Adipose tissue (tissue), 3 donors: ENCODE results near the gene TFAP2A. TPM values are rescaled to one million over a fixed set of nuclear protein-coding genes. Genes with fewer than 3 reads are reported as not detected.

Experiments
- H3K27ac ChIP-seq: one replicate; pipeline ENCODE4 v1.5.1; 2013; ENCODE audit warnings: low read depth, low read length
- WGBS, 3 donors: extraction: QIAGEN DNeasy Blood & Tissue Kit; methylation state at CpG; one replicate each; pipeline ENCODE4 v1.1.7; 2013; 5-methylcytosine and 5-hydroxymethylcytosine counted together
- polyA plus RNA-seq, 3 donors: library from polyadenylated mRNA; stranded (reverse); fragments of 200-250 nt; gene quantifications; one replicate each; pipeline ENCODE4 v1.2.3, GENCODE V29; 2013
- donor health status: healthy with polysubstance abuse.
- donor health status: Bipolar disorder and iron deficiency.
- donor health status: healthy.

Gene TFAP2A
- under 1 TPM; 0.03 to 0.56 (median 0.12) TPM for polyA plus RNA-seq

- no peak within 1 kb of the TSS for H3K27ac ChIP-seq
- WGBS, 3 donors: 4% methylated on average over 55 to 57 of the region's 58 CpGs
These were observed at the start of gene TFAP2A for GRCh38 chr6:10414756-10415616. Gene TFAP2A, minus strand, starts transcription at chr6:10415074. Its CDS starts 83 bp downstream, at chr6:10414991.

- H3K27ac ChIP-seq: no peak overlapping the region
- WGBS, 3 donors: 40 to 73% (median 70%) methylated on average over 16 of the region's 16 CpGs
These were observed 48.9 kb upstream of the TFAP2A start for GRCh38 chr6:10463491-10464481.

DNA sequence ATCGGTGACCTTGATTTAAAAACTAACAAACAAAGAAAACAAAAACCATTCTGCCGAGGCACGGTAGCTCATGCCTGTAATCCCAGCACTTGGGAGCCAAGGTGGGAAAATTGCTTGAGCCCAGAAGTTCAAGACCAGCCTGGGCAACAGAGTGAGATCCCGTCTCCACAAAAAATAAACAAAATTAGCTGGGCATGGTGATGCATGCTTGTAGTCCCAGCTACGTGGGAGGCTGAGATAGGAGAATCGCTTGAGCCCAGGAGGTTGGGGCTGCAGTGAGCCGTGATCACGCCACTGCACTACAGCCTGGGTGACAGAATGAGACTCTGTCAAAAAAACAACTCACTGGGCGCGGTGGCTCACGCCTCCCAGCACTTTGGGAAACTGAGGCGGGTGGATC is 48.2 kb upstream of the TFAP2A start:
- 78 to 90% (median 89%) methylated on average over 12 of the region's 12 CpGs for WGBS, 3 donors
- H3K27ac ChIP-seq: no peak overlapping the region

DNA sequence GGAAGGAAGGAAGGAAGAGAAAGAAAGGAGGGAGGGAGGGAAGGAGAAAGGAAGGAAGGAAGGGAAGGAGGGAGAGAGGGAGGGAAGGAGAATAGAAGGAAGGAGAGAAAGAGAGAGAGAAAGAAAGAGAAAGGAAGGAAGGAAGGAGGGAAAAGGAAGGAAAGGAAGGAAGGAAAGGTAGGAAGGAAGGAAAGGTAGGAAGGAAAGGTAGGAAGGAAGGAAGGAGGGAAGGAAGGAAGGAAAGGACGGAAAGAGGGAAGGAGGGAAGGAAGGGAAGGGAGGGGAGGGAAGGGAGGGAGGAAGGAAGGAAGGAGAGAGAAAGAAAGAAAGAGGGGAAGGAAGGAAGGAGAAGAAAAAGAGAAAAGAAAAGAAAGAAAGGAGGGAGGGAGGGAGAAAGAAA is 47.0 kb upstream of the TFAP2A start:
- 35 to 57% (median 50%) methylated on average over 1 of the region's 1 CpG for WGBS, 3 donors
- no peak overlapping the region for H3K27ac ChIP-seq

DNA sequence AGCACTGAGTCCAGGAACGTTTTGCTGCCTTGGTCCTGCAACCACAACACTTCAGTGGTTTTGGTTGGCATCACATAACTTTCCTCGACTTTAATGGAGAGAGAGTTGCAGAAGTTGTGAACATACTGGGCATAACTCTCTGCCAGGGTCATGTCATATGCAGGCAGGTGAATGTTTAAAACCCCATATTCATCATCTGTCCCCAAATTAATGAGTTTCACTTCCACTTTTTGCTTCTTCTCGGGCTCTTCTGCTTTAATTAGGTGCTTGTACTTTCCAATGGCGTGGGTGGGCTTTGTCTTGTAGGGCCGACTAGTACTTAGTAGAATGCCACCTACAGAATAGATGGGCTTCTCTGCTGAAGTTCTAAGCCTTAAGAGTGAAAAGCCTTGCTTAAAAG is 45.2 kb upstream of the TFAP2A start:
- WGBS, 3 donors: 52 to 72% (median 68%) methylated on average over 5 of the region's 5 CpGs
- no peak overlapping the region for H3K27ac ChIP-seq

DNA sequence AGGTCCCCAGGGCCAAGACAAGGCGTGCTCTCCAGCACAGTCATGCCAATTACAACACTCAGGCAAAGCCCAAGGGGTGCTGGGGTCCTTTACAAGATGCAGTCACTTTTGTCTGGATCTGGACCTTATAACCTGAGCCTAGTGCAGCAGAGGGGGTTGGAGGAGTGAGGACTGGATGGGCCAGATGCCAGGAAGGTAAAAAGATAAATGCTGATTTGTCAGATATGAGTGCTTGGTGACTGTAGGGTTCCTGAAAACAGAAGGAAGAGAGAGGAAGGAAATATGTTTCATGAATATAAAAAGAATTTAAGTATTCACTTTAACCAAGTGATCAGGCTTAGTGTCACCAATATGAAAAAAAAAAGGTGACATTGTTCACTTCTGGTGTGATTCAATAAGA is 43.4 kb upstream of the TFAP2A start:
- H3K27ac ChIP-seq: no peak overlapping the region
- WGBS, 3 donors: 43 to 76% (median 65%) methylated on average over 1 of the region's 1 CpG

DNA sequence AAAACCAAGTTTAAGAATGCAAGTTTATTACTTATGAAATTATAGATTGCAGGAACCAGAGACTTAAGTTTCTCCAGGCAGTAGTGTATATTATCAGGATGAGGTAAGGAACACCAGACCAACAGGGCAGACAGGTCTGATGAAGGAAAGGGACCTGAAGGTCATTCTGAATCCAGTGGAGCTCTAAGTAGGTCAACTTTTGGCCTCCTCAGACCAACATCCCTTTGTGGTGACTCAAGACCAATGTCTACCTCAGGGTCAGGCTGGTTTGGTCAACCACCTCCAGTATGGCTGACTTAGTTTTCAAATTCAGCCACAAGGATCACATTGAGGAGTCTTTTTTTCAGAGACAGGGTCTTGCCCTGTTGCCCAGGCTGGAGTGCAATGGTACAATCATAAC is 38.7 kb upstream of the TFAP2A start:
- no peak overlapping the region for H3K27ac ChIP-seq

DNA sequence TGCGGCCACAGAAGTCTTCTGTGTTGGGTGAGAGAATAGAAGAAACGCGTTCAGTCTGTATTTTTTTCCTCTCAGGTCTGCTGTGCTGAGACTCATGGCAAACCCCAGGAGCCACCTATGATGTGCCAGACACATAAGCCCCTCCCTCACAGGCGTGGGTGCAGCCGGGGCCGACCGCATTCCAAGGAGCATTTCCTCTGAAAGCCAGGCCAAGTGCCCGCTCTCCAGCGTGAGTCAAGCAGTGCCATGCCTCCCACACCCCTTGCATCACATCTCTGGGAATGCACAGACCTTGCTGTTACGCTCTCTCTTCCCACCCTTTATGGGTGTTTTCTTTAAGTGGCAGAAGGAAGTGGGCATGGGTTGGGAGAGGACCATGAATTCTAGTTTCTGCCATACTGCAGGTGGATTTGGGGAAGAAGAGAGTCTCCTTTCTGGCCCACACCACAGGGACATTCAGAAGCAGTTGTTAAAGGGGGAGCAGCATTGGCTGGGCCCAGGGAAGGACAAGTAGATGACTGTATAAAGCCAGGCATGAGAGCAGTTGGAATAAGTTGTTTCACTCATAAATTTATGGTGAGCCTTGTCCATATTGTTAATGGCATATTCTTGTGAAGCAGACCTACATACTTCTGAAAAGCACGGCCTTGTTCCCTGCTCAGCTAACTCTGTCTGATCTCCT is 37.1 kb upstream of the TFAP2A start:
- 43 to 53% (median 50%) methylated on average over 11 of the region's 11 CpGs for WGBS, 3 donors
- H3K27ac ChIP-seq: no peak overlapping the region

DNA sequence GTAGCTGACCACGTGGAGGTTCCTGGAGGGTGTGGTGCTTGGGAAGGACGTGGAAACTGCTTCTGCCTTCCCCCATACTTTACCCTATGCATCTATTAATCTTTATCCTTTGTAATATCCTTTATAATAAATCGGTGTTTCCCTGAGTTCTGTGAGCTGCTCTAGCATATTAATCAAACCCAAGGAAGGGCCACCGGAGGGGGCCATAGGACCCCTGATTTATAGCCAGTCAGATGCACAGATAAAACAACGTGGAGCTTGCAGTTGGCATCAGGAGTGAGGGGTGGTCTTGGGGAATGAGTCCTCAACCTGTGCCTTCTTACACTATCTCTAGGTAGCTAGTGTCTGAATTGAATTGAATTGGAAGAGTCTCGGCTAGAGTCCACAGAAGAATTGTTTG is 36.5 kb upstream of the TFAP2A start:
- H3K27ac ChIP-seq: no peak overlapping the region
- WGBS, 3 donors: 52 to 60% (median 59%) methylated on average over 6 of the region's 6 CpGs

DNA sequence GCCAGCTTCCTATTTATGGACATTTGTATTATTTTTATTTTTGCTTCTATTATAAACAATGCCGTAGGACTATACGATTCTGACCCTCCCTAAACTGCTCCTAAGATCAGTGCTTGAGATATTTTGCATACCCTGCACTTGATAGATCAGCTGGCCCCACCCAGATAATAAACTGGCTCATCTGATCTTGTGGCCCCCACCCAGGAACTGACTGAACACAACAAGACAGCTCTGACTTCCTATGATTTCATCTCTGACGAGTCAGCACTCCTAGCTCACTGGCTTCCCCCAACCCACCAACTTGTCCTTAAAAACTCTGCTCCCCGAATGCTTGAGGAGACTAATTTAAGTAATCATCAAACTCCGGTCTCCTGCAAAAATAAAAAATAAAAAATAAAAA is 34.9 kb upstream of the TFAP2A start:
- H3K27ac ChIP-seq: no peak overlapping the region
- WGBS, 3 donors: 69 to 78% (median 73%) methylated on average over 5 of the region's 5 CpGs

DNA sequence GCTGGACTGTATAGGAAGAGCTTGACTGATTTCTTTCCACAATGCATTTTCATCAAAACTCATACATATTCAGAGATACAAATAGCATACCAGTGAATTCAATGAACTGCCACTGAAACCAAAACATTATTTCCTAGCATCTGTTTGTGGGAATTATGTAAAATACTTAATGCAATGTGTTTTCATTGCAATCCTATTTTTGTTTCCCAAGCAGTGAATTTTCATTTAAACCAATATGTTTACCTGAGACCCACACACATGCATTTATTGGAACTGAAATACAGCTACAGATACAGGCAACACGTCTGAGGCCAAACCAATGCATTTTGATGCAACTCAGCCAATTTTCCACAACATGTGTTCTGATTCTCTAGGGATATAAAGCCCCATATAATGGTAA is 33.2 kb upstream of the TFAP2A start:
- WGBS, 3 donors: 49 to 68% (median 51%) methylated on average over 1 of the region's 1 CpG
- H3K27ac ChIP-seq: no peak overlapping the region

DNA sequence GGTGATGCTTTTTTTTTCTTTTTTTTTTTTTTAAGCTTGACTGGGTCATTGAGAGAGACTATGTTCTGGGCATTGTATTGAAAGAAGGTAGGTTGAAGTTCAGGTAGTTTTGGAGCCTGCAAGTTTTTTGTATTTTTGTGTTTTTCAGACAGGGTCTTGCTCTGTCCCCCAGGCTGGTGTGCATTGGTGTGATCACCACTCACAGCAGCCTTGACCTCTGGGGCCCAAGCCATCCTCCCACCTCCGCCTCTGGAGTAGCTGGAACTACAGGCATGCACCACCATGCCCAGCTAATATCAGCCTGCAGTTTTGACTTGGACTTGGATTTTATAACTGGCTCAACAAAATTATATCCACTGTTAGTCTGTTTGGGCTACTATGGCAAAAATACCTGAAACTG is 31.7 kb upstream of the TFAP2A start:
- no peak overlapping the region for H3K27ac ChIP-seq
- 74 to 93% (median 86%) methylated on average over 1 of the region's 1 CpG for WGBS, 3 donors

GRCh38 chr6:10441655-10442009 is 26.8 kb upstream of the TFAP2A start:
- no peak overlapping the region for H3K27ac ChIP-seq
- 80 to 81% (median 80%) methylated on average over 3 of the region's 3 CpGs for WGBS, 3 donors

GRCh38 chr6:10441004-10441654 is 26.3 kb upstream of the TFAP2A start:
- WGBS, 3 donors: 54 to 64% (median 63%) methylated on average over 7 of the region's 7 CpGs
- no peak overlapping the region for H3K27ac ChIP-seq

GRCh38 chr6:10437891-10438290 is 23.0 kb upstream of the TFAP2A start:
- H3K27ac ChIP-seq: no peak overlapping the region
- 70 to 82% (median 79%) methylated on average over 3 of the region's 3 CpGs for WGBS, 3 donors

- no peak overlapping the region for H3K27ac ChIP-seq
- WGBS, 3 donors: 40 to 49% (median 42%) methylated on average over 4 of the region's 4 CpGs
These were observed 19.4 kb upstream of the TFAP2A start for GRCh38 chr6:10434235-10434634.

DNA sequence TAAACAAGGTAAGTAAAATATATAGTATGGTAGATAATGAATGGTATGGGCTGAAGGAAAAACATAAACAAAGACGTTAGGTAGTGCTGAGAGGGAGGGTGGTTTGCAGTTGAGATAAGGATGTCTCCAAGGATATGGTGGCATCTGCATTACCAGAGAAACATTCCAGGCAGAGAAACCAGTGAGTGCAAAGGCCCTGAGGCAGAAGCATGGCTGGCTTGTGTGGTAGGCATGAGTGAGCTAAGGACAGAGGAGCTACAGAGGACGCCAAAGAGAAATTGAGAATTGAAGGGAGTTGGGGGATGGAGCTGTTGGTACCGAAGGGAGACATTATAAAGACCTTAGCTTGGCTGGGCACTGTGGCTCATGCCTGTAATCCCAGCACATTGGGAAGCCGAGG is 18.4 kb upstream of the TFAP2A start:
- 78 to 82% (median 82%) methylated on average over 4 of the region's 4 CpGs for whole genome bisulfite sequencing, 3 donors
- H3K27ac ChIP-seq: no peak overlapping the region

- no peak overlapping the region for H3K27ac ChIP-seq
These were observed 16.7 kb upstream of the TFAP2A start for GRCh38 chr6:10431423-10432164.

More at GRCh38 chr6:10431423-10432164, 16.7 kb upstream of the TFAP2A start:
- WGBS, 3 donors: 71 to 80% (median 79%) methylated on average over 7 of the region's 7 CpGs
